Measurements from ENCODE around the gene LRRC7.
"Not testable (repeated sequence)": the region's sequence is repeated elsewhere in the genome, so short reads cannot be mapped to it uniquely, and the experiment has no call there.

LRRC7 gene

GRCh38 chr1:70024272-70024671, 456.6 kb downstream of the LRRC7 start:
- no peak for DNase-seq (ENCODE audit: insufficient read length, low spot score)
- FAIRE-seq, result no peak

GRCh38 chr1:70025052-70025451, 457.3 kb downstream of the LRRC7 start:
- no peak for DNase-seq (ENCODE audit: insufficient read length, low spot score)
- FAIRE-seq, result no peak

GRCh38 chr1:70025846-70026245, 458.1 kb downstream of the LRRC7 start:
- DNase-seq (ENCODE audit: insufficient read length, low spot score) (no peak), FAIRE-seq (no peak)

- DNase-seq (ENCODE audit: insufficient read length, low spot score), result no peak
- FAIRE-seq, result no peak
Measured at GRCh38 chr1:70033266-70033873, 465.6 kb downstream of the LRRC7 start.

- DNase-seq (ENCODE audit: insufficient read length, low spot score), result no peak
- no peak for FAIRE-seq
Measured at GRCh38 chr1:70033936-70034335, 466.2 kb downstream of the LRRC7 start.

- FAIRE-seq, result no peak
- no peak for DNase-seq (ENCODE audit: insufficient read length, low spot score)
Measured at GRCh38 chr1:70034403-70034802, 466.7 kb downstream of the LRRC7 start.

- no peak for FAIRE-seq
Measured at GRCh38 chr1:70038025-70038424, 470.3 kb downstream of the LRRC7 start.

GRCh38 chr1:70039485-70039884, 471.8 kb downstream of the LRRC7 start:
- DNase-seq (ENCODE audit: insufficient read length, low spot score) (no peak), FAIRE-seq (no peak)

More at GRCh38 chr1:70038025-70038424, 470.3 kb downstream of the LRRC7 start:
- DNase-seq (ENCODE audit: insufficient read length, low spot score), result no peak

GRCh38 chr1:70041317-70042045, 473.8 kb downstream of the LRRC7 start:
- no peak for DNase-seq (ENCODE audit: insufficient read length, low spot score)
- no peak for FAIRE-seq

- no peak for DNase-seq (ENCODE audit: insufficient read length, low spot score)
- no peak for FAIRE-seq
Measured at GRCh38 chr1:70042090-70042731, 474.5 kb downstream of the LRRC7 start.

- FAIRE-seq, result no peak
- DNase-seq (ENCODE audit: insufficient read length, low spot score), result no peak
Measured at GRCh38 chr1:70043804-70044203, 476.1 kb downstream of the LRRC7 start.

GRCh38 chr1:70044832-70045231, 477.1 kb downstream of the LRRC7 start:
- FAIRE-seq (no peak), DNase-seq (ENCODE audit: insufficient read length, low spot score) (no peak)

GRCh38 chr1:70045581-70045980, 477.9 kb downstream of the LRRC7 start:
- not testable (repeated sequence) for DNase-seq (ENCODE audit: insufficient read length, low spot score); FAIRE-seq

GRCh38 chr1:70048336-70049094, 480.8 kb downstream of the LRRC7 start:
- FAIRE-seq, result no peak
- no peak for DNase-seq (ENCODE audit: insufficient read length, low spot score)

- FAIRE-seq (no peak), DNase-seq (ENCODE audit: insufficient read length, low spot score) (no peak)
Measured at GRCh38 chr1:70051926-70052325, 484.2 kb downstream of the LRRC7 start.

GRCh38 chr1:70057500-70057899, 489.8 kb downstream of the LRRC7 start:
- DNase-seq (ENCODE audit: insufficient read length, low spot score), result no peak
- no peak for FAIRE-seq

GRCh38 chr1:70061231-70061630, 493.5 kb downstream of the LRRC7 start:
- FAIRE-seq, result no peak
- DNase-seq (ENCODE audit: insufficient read length, low spot score), result no peak

- FAIRE-seq, result no peak
- DNase-seq (ENCODE audit: insufficient read length, low spot score), result no peak
Measured at GRCh38 chr1:70063861-70064260, 496.1 kb downstream of the LRRC7 start.

GRCh38 chr1:70066711-70067110, 499.0 kb downstream of the LRRC7 start:
- no peak for FAIRE-seq
- no peak for DNase-seq (ENCODE audit: insufficient read length, low spot score)

GRCh38 chr1:70071601-70072000, 503.9 kb downstream of the LRRC7 start:
- no peak for DNase-seq (ENCODE audit: insufficient read length, low spot score)
- no peak for FAIRE-seq

- FAIRE-seq (no peak), DNase-seq (ENCODE audit: insufficient read length, low spot score) (no peak)
Measured at GRCh38 chr1:70072231-70072751, 504.6 kb downstream of the LRRC7 start.

Data from GM19239 (cell line).